SKM-1 treated with dmso at 0.1 percent for 144 hours (cell line): ENCODE results near the gene SEC11A.
"Not testable (repeated sequence)": the region's sequence is repeated elsewhere in the genome, so short reads cannot be mapped to it uniquely, and the experiment has no call there.

Experiments used
- DNase-seq: peaks from one replicate; lab custom pipeline; 2025; ENCODE audit not compliant: unreplicated experiment; lab: John Stamatoyannopoulos, UW

Gene SEC11A

GRCh38 chr15:84645496-84645895, 70.4 kb downstream of the SEC11A start:
- DNase-seq: no peak

- no peak for DNase-seq
These were observed 72.1 kb downstream of the SEC11A start for GRCh38 chr15:84643838-84644237.

GRCh38 chr15:84642640-84643039, 73.3 kb downstream of the SEC11A start:
- not testable (repeated sequence) for DNase-seq

GRCh38 chr15:84641871-84642270, 74.1 kb downstream of the SEC11A start:
- not testable (repeated sequence) for DNase-seq

GRCh38 chr15:84638103-84638502, 77.8 kb downstream of the SEC11A start:
- no peak for DNase-seq

GRCh38 chr15:84634228-84634837, 81.6 kb downstream of the SEC11A start:
- DNase-seq: no peak

GRCh38 chr15:84633311-84634227, 82.4 kb downstream of the SEC11A start:
- DNase-seq: peak; percentile 31

GRCh38 chr15:84631706-84632272, 84.2 kb downstream of the SEC11A start:
- DNase-seq: no peak

GRCh38 chr15:84629033-84629432, 86.9 kb downstream of the SEC11A start:
- DNase-seq: no peak

- no peak for DNase-seq
These were observed 90.8 kb downstream of the SEC11A start for GRCh38 chr15:84625123-84625522.

- DNase-seq: no peak
These were observed 91.6 kb downstream of the SEC11A start for GRCh38 chr15:84624359-84624758.

GRCh38 chr15:84621358-84621979, 94.5 kb downstream of the SEC11A start:
- DNase-seq: no peak

GRCh38 chr15:84620626-84621025, 95.3 kb downstream of the SEC11A start:
- DNase-seq: no peak
